GM19035 (cell line): ENCODE measurements around the gene RARRES2.
"Not testable (repeated sequence)": the region's sequence is repeated elsewhere in the genome, so short reads cannot be mapped to it uniquely, and the experiment has no call there.

ENCODE experiments used
- ATAC-seq: cut with Tn5 transposase; IDR thresholded peaks from one replicate; pipeline ENCODE4 v1.9.1; 2021; ENCODE audit not compliant: unreplicated experiment

The RARRES2 gene

DNA sequence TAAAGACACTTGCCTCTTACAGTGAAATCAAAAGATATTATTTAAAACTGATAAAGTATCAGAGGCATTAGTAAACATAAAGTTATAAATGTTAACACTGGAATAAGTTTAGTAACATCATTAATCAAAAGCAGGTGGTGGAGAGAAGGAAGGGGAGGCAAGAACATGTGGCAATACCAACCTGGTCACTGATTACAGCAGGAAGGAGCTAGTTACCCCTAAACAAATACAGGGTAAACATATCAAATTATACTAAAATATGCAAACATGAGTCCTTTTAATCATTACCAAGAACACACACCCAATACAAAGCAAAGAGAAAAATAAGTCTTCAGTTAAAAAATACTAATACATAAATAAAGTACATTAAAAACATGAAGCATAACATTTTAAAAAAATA is 43.5 kb downstream of the RARRES2 start:
- not testable (repeated sequence) for ATAC-seq

DNA sequence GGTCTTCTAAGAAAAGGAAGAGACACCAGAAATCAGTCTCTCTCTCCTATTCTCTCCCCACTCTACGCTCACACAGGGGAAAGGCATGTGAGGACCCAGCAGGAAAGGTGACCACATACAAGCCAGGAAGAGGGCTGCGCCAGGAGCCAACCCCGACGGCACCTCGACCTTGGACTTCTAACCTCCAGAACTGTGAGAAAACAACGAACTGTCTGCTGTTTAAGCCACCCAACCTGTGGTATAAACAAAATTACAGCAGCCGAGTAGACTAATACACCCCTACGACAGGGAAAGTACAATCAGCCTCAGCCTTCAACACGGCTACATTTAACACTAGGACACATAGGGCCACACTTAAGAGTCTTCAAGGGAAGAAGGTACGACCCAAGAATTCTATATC is 44.6 kb downstream of the RARRES2 start:
- not testable (repeated sequence) for ATAC-seq

DNA sequence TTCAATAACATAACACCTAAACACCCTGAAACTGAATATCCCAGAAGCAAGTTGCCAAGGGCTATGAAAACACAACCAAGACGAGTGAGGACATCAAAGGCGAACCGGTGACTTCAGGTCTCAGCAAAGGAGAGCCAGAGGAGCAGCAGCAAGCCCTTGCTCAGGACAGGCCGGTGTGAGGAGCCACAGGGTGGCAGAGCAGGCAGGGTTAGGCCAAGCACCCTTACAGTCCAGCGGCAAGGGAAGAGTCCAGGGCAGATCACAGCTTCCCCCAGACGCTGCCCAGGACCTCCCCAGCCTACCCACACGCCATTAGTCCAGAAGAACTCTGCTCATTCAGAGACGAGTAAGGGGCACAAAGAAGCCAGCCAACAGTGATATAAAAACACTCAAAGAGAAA is 45.8 kb downstream of the RARRES2 start:
- ATAC-seq = not testable (repeated sequence)

DNA sequence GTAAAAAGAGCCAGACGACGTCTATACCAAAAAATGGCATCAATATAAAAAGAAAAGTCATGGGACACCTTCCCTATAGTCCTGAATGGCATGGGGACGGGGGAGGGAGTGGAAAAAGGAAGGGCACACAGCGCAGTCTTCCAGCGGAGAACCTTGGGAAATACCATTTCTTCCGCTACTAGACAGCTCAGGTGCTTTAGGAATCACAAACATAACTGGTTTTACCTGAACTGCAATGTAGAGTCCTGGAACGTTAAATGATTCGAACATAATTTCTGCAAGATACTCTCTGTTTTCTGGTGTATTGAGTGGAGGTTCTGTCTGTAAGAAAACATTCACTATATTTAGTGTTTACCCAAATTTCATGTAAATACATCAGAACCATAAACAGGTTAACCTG is 46.4 kb downstream of the RARRES2 start:
- ATAC-seq = not testable (repeated sequence)

DNA sequence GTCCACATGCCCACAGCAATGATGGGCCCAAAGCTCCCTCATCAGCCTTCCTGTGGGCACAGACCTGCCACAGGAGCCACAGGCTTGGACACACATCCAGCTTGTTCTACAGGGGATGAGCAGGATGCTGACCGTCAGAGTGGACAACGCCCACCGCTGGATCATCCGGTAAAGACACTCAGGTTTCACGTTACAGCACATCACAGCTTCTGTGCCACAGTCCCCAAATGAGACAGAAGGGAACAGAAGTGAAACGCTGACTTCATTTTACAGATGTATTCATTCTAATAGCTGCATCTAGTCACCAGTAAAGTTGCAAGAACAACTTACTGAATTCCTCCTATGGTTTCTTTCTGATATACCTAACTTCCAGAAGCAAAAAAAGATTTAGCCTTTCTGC is 51.1 kb downstream of the RARRES2 start:
- not testable (repeated sequence) for ATAC-seq

DNA sequence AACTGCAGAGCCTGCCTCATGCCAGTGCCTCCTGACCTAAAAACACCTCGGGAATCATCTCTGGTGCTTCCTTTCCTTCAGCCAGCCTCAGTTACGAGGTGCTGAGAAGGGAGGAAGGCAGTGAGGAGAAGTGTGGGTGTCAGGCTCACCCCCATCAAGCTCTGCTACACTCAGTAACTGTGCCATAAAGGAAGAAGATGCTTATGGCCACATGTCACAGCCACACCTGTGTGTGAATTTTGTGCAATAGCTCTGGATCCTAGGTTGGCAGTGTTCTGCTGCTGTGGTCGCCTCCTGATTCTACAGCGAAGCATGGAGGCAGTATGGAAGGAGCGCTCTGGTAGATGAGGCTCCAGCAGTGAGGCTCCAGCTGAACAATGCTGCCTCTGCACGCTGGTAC is 52.6 kb downstream of the RARRES2 start:
- not testable (repeated sequence) for ATAC-seq
